Activated effector memory CD4-positive, alpha-beta T cell treated with Interleukin-2 at 50 U/mL for 16 hours (primary cell): ENCODE data around the gene PMF1.

Experiments
- DNase-seq: peaks from one replicate; pipeline ENCODE4 v3.0.0-alpha.2; 2020

The PMF1 gene

DNA sequence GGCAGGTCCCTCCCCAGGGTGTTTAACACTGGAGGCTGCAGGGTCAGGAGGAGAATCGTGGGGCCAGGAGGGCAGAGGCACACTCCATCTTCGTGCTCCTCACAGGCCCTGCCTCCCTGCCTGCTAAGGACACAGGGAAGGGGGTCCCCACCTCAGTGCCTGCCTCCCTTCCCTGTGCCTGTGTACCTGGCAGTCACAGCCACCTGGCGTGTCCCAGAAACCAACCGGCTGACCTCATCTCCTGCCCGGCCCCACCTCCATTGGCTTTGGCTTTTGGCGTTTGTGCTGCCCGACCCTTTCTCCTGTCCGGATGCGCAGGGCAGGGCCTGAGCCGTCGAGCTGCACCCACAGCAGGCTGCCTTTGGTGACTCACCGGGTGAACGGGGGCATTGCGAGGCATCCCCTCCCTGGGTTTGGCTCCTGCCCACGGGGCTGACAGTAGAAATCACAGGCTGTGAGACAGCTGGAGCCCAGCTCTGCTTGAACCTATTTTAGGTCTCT, 28.6 kb downstream of the PMF1 start:
- DNase-seq = no peak

DNA sequence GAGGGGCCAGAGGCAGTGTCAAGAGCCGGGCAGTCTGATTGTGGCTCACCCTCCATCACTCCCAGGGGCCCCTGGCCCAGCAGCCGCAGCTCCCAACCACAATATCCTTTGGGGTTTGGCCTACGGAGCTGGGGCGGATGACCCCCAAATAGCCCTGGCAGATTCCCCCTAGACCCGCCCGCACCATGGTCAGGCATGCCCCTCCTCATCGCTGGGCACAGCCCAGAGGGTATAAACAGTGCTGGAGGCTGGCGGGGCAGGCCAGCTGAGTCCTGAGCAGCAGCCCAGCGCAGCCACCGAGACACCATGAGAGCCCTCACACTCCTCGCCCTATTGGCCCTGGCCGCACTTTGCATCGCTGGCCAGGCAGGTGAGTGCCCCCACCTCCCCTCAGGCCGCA, 29.1 kb downstream of the PMF1 start, which contains the start of gene BGLAP:
TSS of gene BGLAP (plus strand) at position 259 of the 400 bp plus-strand sequence. CDS start at position 307, 48 bp downstream.
- DNase-seq = no peak

DNA sequence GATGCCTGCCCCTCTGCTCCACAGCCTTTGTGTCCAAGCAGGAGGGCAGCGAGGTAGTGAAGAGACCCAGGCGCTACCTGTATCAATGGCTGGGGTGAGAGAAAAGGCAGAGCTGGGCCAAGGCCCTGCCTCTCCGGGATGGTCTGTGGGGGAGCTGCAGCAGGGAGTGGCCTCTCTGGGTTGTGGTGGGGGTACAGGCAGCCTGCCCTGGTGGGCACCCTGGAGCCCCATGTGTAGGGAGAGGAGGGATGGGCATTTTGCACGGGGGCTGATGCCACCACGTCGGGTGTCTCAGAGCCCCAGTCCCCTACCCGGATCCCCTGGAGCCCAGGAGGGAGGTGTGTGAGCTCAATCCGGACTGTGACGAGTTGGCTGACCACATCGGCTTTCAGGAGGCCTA, 29.9 kb downstream of the PMF1 start:
- no peak for DNase-seq

DNA sequence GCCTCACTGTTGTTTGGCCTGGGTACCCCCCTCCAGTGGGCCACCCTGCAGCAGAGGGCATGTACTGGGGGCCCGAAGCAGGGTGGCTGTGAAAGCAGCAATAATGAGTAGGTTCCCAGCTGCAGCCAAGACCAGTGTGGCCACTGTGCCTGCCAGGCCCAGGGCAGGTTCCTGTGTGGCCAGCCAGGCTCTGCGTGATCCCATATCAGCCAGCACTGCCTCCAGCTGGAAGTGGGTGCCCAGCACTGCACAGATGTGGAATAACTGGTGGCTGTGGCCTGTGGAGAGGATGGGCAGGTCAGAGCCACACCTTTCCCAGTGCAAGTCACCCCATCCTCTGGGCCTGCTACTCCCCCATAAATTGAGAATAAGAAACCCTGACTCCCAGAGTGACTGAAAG, 31.3 kb downstream of the PMF1 start:
- DNase-seq = no peak

DNA sequence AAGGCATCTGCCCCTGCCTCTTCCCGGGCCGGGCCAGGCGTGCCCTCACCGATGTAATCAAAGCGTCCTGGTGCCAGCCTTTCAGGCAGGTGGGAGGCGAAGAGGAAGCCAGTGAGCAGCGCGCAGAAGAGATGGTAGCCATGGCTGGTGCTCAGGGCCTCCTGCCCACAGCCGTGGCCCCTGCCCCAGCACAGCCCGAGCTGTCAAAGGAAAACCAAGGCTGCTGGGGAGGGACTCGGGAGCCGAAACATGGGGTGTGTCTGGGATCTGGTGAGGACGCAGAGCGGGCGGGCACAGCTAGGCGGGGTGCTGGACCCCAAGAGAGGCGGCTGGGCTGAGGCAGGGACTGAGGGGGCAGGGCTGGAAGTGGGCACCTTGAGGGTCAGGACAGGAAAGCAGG, 31.9 kb downstream of the PMF1 start:
- DNase-seq = no peak

DNA sequence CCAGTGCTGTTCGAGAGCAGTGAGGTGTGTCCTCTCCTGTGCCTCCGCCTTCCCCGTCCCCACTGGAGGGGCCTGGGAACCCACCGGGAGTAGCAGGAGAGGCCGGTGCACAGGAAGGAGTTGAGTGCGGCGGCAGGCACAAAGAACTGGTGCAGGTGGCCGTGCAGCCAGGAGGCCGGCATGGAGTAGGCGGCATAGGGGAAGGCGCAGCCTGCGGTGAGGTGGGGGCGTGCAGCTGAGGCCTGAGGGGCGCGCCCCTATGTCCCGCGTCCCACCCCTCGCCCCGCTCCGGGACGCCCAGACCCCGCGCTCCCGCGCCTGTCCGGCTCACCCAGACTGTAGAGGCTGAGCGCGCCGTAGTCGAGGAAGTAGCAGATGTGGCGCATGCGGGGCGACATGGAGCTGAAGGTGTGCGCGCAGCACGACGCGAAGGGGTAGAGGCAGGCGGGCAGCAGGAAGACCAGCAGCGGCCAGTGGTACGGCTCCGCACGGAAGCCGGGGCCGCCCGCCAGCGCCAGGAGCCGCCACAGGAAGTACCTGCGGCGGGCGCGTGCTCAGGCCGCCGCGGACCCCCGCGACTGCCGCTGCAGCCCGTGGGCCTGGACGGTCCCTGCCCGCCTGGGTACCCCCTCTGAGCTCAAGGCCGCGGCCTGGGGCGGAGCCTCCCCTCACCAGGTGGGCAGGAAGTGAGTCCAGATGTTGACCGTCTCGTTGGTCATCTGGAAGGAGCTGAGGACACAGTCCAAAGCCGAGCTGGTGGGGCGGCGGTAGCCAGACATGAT, 32.8 kb downstream of the PMF1 start:
- peak; percentile 26 for DNase-seq

DNA sequence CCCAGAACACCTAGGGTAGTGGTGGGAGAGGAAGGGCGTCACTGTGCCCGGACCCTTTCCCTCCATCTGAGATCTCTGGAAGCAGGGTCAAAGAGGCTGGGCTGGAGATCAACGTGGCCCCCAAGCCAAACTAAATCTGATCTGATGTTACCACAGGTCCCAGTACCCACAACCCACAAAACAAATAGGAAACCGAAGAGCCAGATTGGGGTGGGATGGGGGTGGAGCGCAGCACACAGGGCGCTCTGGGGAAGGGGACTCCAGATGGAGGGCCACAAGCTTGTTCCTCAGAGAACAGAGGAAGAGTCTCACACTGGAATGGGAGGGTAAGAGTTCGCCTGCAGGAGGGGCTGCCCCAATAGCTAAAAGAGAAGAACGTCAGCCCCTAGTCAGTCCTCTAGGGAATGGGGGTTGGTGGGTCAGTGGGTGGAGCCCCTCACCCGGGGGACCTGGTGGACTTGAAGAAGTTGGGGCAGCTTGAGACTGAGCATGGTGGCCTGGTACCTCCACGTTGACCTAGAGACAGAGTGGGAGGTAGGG, 33.5 kb downstream of the PMF1 start:
- DNase-seq = no peak

DNA sequence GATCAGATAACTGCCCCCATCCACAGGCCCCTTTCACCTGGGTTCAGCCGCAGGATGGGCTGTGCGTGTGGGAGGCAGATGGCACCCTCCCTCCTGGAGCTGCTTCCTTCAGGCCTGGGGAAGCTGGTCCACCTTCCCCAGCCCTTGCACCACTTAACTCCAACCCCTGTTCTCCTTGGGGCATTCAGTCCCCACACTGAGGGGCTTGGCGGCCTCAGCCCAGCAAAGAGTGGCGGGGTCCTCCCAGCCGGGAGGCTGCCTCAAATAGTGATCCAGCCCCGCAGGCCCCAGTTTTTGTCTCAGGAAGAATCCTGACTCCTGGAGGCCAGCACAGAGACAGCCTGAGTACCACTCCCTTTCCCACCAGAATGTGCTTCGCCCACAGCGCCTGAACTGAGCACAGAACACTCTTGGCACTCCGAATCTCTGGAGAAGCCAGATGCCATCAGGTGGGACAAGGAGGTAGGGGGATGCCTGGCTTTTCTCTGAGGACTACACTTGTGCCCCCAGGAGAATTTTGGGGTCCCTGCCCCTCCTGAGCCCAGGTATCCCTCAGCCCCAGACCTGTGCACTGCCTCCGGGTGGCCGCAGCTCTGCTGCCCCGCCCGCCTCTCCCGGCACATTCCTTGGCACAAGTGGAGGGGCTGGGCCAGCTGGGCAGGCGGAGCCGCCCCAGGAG, 34.1 kb downstream of the PMF1 start:
- DNase-seq = no peak

DNA sequence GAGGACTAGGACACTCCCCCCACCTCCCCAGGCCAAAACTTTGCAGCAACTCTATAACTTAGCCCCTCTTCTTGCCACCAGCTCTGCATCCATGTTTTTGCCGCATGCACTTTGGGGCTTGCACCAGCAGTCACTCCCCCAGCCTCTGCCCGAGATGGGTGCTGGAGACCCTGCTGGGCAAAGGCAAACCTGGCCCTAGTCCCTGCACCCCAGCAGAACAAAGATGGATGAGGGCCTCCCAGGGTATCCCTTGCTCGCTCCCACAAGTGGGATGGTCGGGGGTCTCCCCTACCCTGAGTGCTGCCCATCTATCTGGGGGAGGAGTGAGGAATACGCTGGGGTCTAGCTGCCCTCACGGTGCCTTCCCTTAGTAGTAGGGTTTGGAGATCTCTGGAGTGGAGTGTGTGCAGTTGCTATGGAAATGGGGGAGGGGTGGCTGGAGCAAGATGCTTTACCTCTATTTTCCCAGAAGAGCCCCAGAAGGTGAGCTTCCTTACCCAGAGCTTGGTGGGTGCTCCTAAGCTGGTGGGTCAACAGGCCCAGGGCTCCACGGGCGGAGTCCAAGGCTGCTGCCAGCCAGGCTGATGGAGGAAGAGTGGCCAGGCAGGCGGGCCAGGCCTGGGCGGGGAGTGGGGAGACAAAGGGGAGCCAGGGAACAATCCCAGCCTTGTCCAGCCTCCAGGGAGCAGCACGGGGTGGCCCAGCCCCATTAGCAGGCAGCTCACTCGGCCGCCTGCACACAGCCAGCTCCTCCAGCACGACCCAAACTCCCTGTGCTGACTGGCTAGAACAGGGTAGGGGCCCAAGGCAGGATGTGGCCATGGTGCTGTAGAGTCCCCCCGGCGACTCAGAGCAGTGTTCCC, 34.9 kb downstream of the PMF1 start, which contains the start of gene PAQR6:
TSS of gene PAQR6 (minus strand) at position 597 of the 863 bp plus-strand sequence. CDS start 1,325 bp downstream, outside the sequence.
- DNase-seq = no peak

DNA sequence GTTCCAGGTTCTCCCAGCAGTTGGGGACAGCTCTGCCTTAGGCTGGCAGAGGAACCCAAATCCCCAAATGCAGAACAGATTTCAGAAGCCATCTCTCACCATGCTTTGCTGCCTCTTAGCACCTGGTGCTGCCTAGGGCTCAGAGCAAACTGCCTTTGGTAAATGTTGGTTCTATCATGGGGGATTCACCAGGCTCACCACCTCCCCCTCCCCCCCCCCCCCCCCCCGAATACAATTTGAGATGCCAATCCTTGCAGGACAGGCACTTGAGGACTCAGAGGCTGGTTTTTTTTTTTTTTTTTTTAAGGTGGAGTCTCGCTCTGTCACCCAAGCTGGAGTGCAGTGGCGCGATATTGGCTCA, 35.5 kb downstream of the PMF1 start:
- no peak for DNase-seq

DNA sequence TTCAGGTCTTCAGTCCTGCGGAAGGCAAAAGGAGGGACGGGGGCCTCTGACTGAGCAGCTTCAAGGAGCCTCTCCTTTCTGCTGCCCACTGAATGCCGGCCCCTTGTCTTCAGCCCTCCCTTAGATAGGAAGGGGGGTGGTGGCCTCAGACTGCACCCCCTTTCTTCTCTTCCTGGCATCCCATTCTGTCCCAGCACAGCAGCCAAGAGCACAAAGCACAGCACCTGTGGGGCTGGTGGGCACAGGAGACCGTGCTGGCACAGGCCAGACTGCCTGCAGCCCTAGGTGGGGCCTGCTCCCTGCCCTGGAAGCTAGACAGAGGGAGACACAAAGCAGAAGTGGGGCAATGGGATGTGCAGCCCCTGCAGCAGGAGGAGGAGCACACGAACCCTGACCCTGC, 36.8 kb downstream of the PMF1 start:
- DNase-seq = no peak

DNA sequence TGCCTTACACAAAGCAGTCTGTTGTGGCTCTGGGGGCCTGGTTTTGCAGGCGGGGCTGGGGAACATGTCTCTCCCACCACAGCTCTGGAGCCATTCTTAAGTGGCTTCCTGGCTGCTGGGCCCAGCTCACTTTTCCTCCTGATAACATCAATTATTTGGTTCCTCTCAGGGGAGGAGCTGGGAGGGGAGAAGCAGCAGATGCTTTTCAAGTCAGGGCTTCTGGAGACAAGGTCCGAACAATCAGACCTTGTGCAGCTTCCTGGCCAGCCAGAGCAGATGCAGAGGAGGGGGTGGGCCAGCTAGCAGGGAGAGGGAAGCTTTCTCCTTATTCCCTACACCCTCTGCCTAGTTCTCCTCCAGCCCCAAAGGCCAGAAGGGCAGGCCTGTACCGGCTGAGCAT, 38.7 kb downstream of the PMF1 start:
- no peak for DNase-seq

DNA sequence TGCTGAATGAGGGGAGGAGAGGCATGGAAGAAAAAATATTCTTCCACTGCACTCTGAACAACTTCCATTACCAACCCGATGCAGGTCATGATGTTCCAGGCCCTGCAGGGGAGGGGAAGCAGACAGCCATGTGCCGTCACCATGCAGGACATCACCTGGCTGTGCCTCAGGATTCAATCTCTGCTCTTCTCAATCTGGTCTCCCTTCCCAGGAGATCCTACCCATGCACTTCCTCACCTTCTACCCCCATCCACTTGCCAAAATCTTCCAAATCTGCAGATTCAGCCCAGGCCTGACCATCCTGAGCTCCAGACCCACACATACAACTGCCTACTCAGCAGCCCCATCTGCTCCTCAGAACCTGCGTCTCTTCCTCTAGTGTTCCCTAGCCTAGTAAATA, 40.8 kb downstream of the PMF1 start:
- DNase-seq = no peak

DNA sequence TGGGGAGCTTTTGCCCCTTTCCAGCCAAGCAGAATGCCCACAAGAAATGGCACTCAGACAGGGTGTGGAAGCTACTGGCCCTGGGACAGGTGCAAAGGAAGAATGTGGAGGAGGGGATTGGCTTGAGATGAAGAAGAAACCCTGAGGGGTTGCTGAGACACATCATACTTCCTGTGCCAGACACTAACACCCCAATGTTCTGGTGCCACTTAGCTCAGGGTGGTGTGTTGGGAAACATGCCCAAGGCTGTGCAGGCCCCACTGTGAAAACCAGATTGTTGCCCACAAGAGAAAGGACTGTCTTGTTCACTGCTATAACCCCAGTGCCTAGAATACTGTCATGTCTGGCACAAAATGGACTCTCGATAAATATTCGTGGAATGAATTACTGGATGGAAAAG, 44.9 kb downstream of the PMF1 start:
- no peak for DNase-seq

DNA sequence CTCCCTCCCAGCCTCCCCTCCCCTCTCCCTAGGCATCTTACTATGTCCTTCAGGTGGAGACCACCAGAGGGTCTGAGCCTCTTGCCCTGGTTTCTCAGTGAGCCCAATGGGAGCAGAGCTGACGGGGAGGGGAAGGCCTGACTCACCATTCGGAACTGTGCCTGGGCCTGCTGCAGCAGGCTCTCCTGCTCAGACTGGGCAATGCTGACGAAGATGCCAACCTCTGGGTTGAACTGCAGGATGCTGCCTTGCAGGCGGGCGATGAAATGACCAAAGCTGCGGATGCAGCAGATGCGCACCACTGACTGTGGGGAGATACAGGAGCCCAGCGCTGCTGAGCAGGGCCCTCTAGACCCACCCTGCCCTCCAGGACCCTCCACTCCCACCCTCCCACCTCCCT, 46.1 kb downstream of the PMF1 start:
- DNase-seq = no peak

DNA sequence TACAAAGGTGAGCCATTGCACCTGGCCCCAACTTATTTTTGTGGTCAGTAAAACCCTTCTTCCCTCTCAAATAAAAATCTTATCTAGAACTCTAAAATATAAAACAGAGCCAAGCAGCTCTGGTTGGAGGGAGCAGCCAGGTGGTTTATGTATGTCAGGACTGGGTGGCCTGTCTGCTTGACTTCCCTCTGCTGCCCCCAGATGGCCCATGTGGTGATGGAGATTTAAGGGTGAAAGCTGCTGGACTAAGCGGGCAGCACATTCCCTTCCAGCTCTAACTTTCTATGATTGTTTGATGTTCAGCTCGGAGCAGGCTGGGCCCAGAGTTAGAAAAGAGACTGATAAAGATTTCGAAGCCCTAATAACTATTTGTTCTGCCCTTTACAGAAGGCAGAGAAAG, 47.0 kb downstream of the PMF1 start:
- DNase-seq = no peak

DNA sequence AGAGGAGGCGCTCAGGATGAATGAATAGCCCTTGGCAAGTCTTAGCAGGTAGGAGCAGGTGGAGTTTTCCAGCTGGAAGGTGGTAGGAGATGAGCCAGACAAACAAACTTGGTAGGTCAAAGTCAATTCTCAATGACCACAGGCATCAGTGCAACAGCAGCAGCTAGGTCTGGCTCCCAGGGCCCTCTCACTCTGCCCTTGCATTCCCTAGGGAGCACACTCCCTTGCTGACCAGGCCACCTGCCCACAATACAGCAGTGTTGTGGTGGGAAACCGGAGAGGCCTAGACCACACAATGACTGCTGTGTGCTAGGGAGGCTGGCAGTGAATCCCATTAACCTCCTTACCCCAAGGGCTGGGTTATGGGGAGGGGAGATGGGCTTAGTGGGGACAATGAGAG, 48.1 kb downstream of the PMF1 start:
- no peak for DNase-seq

DNA sequence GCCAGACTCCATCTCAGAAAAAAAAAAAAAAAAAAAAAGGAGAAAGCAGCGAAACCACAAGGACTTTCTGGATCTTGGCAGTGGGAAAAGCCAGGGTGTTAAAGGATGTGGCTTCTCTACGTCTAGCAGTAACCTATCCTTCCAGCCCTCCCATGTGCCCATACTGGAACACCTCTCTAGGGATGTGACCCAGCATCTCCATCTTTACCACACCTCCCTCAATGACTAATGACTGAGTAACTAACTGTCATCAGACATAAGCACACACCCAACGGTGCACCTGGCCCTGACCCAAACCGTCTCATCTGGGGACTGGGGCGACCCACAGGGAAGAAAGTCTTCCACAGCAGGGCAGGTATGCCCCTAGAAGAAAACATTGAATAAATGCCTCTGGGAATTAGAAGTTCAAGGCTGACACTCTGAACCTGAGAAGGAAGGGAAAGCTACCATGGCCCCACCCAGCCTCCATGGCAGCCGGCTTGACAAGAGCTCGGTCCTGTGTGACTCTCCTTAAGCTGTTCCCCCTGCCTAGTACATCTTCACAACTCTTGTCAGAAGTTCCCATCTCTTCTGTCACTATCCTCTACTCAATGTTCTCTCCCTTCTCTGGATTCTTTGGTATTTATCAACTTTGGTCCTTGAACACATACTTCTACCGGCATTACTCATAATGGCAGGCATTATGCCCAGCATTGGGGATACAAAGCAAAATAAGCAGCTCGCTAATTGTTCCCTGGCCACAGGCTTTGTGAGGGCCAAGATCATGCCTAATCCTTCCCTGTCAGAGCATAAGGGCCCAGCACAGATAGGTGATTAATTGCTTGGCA, 49.9 kb downstream of the PMF1 start:
- no peak for DNase-seq

DNA sequence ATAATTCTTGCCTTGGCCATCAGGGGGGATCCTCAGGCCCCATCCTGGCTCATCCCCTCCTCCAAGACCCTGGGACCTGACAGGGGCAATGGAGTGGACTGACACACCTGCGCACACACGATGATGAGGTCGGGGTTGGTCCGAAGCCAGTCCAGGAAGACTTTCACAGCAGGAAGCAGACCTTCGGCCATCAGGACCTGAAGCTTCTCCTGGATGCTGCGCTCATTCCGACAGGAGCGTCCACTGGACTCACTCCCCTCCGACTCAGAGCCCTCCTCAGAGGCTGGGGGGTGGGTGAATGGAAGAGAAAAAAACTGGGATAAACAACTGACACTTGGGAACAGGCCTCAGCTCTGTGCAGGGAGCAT, 50.5 kb downstream of the PMF1 start:
- no peak for DNase-seq

DNA sequence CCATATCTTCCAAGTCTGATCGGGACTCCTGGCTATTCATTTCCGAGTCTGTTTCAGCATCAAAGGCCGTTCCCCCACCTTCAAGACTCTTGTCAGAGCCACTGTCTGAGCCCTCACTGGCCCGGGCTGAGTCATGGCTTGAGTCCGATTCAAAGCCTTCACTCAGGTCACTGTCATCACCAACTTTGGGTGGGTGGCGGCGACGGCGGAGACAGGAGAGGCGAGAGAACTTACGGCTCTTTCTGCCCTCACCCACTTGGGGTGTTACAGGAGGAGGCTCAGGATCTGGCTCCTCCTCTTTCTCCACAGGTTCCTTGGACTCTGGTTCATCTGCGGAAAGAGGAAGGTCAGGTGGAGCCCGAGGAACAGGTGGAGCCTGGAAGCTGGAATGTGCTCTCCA, 53.2 kb downstream of the PMF1 start:
- no peak for DNase-seq

DNA sequence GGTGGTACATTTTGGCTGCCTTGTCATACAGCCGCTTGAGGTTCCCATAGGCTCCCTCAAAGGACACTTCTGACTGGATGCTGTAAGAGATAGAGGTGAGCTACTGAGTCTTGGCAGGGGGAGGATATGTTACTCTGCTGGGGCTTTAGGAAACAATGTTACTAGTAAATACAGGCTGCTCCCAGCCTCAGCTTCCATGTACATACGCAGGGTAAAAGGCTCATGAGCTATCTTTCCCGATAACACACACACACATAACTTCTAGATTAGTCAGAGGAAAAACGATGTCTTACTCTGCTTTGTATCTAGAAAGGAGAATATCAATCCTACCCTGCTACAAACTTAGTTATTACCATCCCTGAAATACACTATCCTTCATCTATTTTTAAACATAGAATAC, 55.5 kb downstream of the PMF1 start:
- no peak for DNase-seq

DNA sequence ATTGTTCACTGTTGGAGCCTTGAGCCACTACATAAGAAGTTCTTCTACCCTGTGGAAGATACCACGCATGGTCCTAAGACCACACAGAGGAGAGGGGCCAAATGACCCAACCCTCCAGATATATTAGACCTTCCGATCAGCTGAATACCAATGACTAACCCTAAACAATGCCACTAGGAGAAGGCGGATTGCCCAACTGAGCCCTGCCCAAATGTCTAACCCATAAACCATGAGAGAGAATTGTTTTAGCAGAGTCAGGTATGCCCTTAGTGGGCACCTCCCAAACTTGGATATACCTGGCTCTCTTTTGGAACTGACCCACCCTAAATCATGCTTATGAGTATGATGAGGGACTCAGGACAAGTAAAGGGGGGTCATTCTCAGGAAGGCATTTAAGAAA, 57.5 kb downstream of the PMF1 start:
- no peak for DNase-seq
